GM23338 (cell line): ENCODE data around the gene GPR158. TPM values are rescaled to one million over a fixed set of nuclear protein-coding genes. Genes with fewer than 3 reads are reported as not detected.

Source experiments
- ATAC-seq: fragments of 200-7000 bp; cut with Tn5 transposase; 3 replicates; pipeline ENCODE4 v1.9.1; 2020
- DNase-seq: peaks from one replicate; pipeline ENCODE4 v3.0.0-alpha.2; 2015; ENCODE audit warnings: low spot score
- H2AFZ ChIP-seq: fragments of 200-600 bp; sonication (generic); 2 replicates; pipeline ENCODE4 v1.8.0; 2016; ENCODE audit warnings: antibody characterized with exemption, mild to moderate bottlenecking, moderate library complexity
- H3F3A ChIP-seq: fragments of 200-600 bp; sonication (generic); replicated peaks from 2 replicates; pipeline ENCODE4 v1.8.0; 2017; ENCODE audit warnings: antibody characterized with exemption, mixed run types, low read depth
- H3K27ac ChIP-seq: fragments of 200-600 bp; sonication (generic); 2 replicates; pipeline ENCODE4 v1.6.1; 2016; ENCODE audit warnings: low read depth
- H3K27me3 ChIP-seq: fragments of 200-600 bp; sonication (generic); 2 replicates; pipeline ENCODE4 v1.8.0; 2016; ENCODE audit warnings: mild to moderate bottlenecking, mixed run types, moderate library complexity; ENCODE audit not compliant: insufficient read depth
- H3K36me3 ChIP-seq: fragments of 200-600 bp; sonication (generic); 2 replicates; pipeline ENCODE4 v1.8.0; 2016; ENCODE audit warnings: mild to moderate bottlenecking; ENCODE audit not compliant: insufficient read depth
- H3K4me1 ChIP-seq: fragments of 200-600 bp; sonication (generic); 2 replicates; pipeline ENCODE4 v1.8.0; 2016; ENCODE audit warnings: mild to moderate bottlenecking, moderate library complexity; ENCODE audit not compliant: insufficient read depth
- H3K4me2 ChIP-seq: fragments of 200-600 bp; sonication (generic); 2 replicates; pipeline ENCODE4 v1.7.1; 2017; ENCODE audit warnings: mixed run types
- H3K4me3 ChIP-seq: fragments of 200-600 bp; sonication (generic); 2 replicates; pipeline ENCODE4 v1.6.1; 2016; ENCODE audit warnings: mixed run types
- H3K79me2 ChIP-seq: fragments of 200-600 bp; sonication (generic); replicated peaks from 2 replicates; pipeline ENCODE4 v1.8.0; 2017; ENCODE audit warnings: mild to moderate bottlenecking; ENCODE audit not compliant: insufficient read depth
- H3K9me2 ChIP-seq: fragments of 200-600 bp; sonication (generic); 2 replicates; pipeline ENCODE4 v1.8.0; 2017; ENCODE audit not compliant: insufficient read depth
- H4K20me1 ChIP-seq: fragments of 200-600 bp; sonication (generic); replicated peaks from 2 replicates; pipeline ENCODE4 v1.8.0; 2017; ENCODE audit warnings: mild to moderate bottlenecking; ENCODE audit not compliant: insufficient read depth
- H3K27ac Mint-ChIP-seq: 2 replicates; pipeline ENCODE4 v1.8.0; 2020; ENCODE audit warnings: inconsistent platforms, mild to moderate bottlenecking, moderate library complexity, mixed read lengths
- H3K27me3 Mint-ChIP-seq: 3 replicates; pipeline ENCODE4 v1.8.0; 2022; ENCODE audit warnings: low read depth, mild to moderate bottlenecking, moderate library complexity, mixed read lengths, inconsistent platforms; ENCODE audit not compliant: insufficient read depth, poor library complexity
- H3K36me3 Mint-ChIP-seq: 3 replicates; pipeline ENCODE4 v1.8.0; 2021; ENCODE audit warnings: low read depth, mild to moderate bottlenecking, inconsistent platforms, moderate library complexity, mixed read lengths
- H3K4me1 Mint-ChIP-seq: 3 replicates; pipeline ENCODE4 v1.8.0; 2020; ENCODE audit warnings: mild to moderate bottlenecking, inconsistent platforms, mixed read lengths
- H3K4me3 Mint-ChIP-seq: 3 replicates; pipeline ENCODE4 v1.8.0; 2021; ENCODE audit warnings: moderate library complexity, mild to moderate bottlenecking, inconsistent platforms, mixed read lengths
- H3K9me3 Mint-ChIP-seq: 3 replicates; pipeline ENCODE4 v1.8.0; 2020; ENCODE audit warnings: moderate library complexity, mild to moderate bottlenecking, inconsistent platforms, mixed read lengths
- CREB1 ChIP-seq: fragments of 250-450 bp; sonication (Bioruptor Pico); IDR thresholded peaks from 2 replicates; pipeline ENCODE4 v1.5.0; 2020; ENCODE audit warnings: low read depth, mild to moderate bottlenecking, moderate library complexity
- CTCF ChIP-seq, 2 experiments: fragments of 200-600 bp in 1 of 2; sonication (generic) in 1 of 2; conservative IDR thresholded peaks; 2 replicates each; pipeline versions ENCODE4 v1.5.1 to v1.6.1; 2016 to 2017; ENCODE audit warnings: antibody characterized with exemption in 2 of 2, low read depth in 2 of 2, mild to moderate bottlenecking in 2 of 2, moderate library complexity in 1 of 2
- ETS1 ChIP-seq: IDR thresholded peaks from 2 replicates; pipeline ENCODE4 v1.6.1; 2016; ENCODE audit warnings: antibody characterized with exemption
- EZH2 ChIP-seq: fragments of 200-600 bp; sonication (generic); IDR thresholded peaks from one replicate; pipeline ENCODE4 v1.8.0; 2017; ENCODE audit warnings: antibody characterized with exemption, mild to moderate bottlenecking, low read depth; ENCODE audit not compliant: unreplicated experiment
- EZH2phosphoT487 ChIP-seq: fragments of 200-600 bp; sonication (generic); IDR thresholded peaks from one replicate; pipeline ENCODE4 v1.8.1; 2018; ENCODE audit warnings: antibody characterized with exemption; ENCODE audit not compliant: unreplicated experiment
- JUNB ChIP-seq: IDR thresholded peaks from one replicate; pipeline ENCODE4 v1.6.1; 2016; ENCODE audit warnings: antibody characterized with exemption; ENCODE audit not compliant: unreplicated experiment
- NANOG ChIP-seq: IDR thresholded peaks from 2 replicates; pipeline ENCODE4 v1.6.1; 2016; ENCODE audit warnings: antibody characterized with exemption, borderline replicate concordance
- POLR2AphosphoS5 ChIP-seq: IDR thresholded peaks from 2 replicates; pipeline ENCODE4 v1.6.1; 2016; ENCODE audit warnings: antibody characterized with exemption, low read depth
- REST ChIP-seq: IDR thresholded peaks from one replicate; pipeline ENCODE4 v1.6.1; 2018; ENCODE audit warnings: antibody characterized with exemption; ENCODE audit not compliant: unreplicated experiment
- STAT1 ChIP-seq: IDR thresholded peaks from one replicate; pipeline ENCODE4 v1.6.1; 2016; ENCODE audit warnings: antibody characterized with exemption; ENCODE audit not compliant: unreplicated experiment
- ZNF114 ChIP-seq: fragments of 250-450 bp; sonication (Bioruptor Pico); IDR thresholded peaks from 2 replicates; pipeline ENCODE4 v1.5.0; 2020; ENCODE audit warnings: mild to moderate bottlenecking, moderate library complexity
- ZNF331 ChIP-seq: fragments of 250-450 bp; sonication (Bioruptor Pico); IDR thresholded peaks from 2 replicates; pipeline ENCODE4 v1.5.0; 2020; ENCODE audit warnings: low read depth, mild to moderate bottlenecking, moderate library complexity
- ZNF462 ChIP-seq: fragments of 250-450 bp; sonication (Bioruptor Pico); IDR thresholded peaks from 2 replicates; pipeline ENCODE4 v1.5.0; 2020; ENCODE audit warnings: mild to moderate bottlenecking, moderate library complexity
- polyA plus RNA-seq: library from polyadenylated mRNA; unstranded; fragments of >200 nt; fragmentation: Nextera tagmentation; extraction: Ambion mirVana; gene quantifications from 2 replicates; pipeline ENCODE4 v1.2.1, GENCODE V29; 2016
- total RNA-seq: library from RNA; depleted of rRNA; stranded (reverse); fragments of >200 nt; shearing (Covaris generic); gene quantifications from 2 replicates; pipeline ENCODE4 v1.2.3, GENCODE V29; 2014

The GPR158 gene
- total and polyA plus RNA-seq, 2 experiments from 2014 or later, result 0.13 to 1.5 TPM

- Histone ChIP-seq H3K36me3 (no peaks in the 10 kb centered on the region; the same call in 1 of the 2 replicates), H3K4me2 (no peak overlapping the region), H3F3A (no peaks in the 10 kb centered on the region), H3K27ac (no peak overlapping the region), H3K27me3 (no peaks in the 10 kb centered on the region), H3K9me2 (peaks cover 8% of the 10 kb centered on the region), H3K4me1 (no peaks in the 10 kb centered on the region), H2AFZ (no peak overlapping the region), H3K79me2 (no peaks in the 10 kb centered on the region), H4K20me1 (no peaks in the 10 kb centered on the region), H3K4me3 (no peak overlapping the region)
- ATAC-seq (no peak), DNase-seq (no peak)
- Mint-ChIP-seq H3K9me3 (peaks cover 16% of the 10 kb centered on the region), H3K36me3 (peaks cover 9% of the 10 kb centered on the region), H3K4me3 (no peak overlapping the region), H3K27ac (no peak overlapping the region), H3K4me1 (no peaks in the 10 kb centered on the region), H3K27me3 (peaks cover 6% of the 10 kb centered on the region)
- TF ChIP-seq ZNF114 (CRISPR knock-in tag) (no peak), CREB1 (CRISPR knock-in tag) (no peak), NANOG (no peak), JUNB (no peak), ZNF462 (CRISPR knock-in tag) (no peak), CTCF (conservative IDR thresholded peaks at IDR 0.05; ENCODE audit: low read depth in 2 of 2) (no peak), EZH2 (no peak), STAT1 (no peak), ETS1 (no peak), ZNF331 (no peak), REST (no peak), EZH2phosphoT487 (no peak), POLR2AphosphoS5 (no peak)
Measured at GRCh38 chr10:25129592-25129991, 45.2 kb upstream of the GPR158 start.
